Hindlimb muscle (tissue), 1 donor: ENCODE data around the gene ST6GALNAC5. TPM values are rescaled to one million over a fixed set of nuclear protein-coding genes. Genes with fewer than 3 reads are reported as not detected.

Experiments used
- DNase-seq: peaks from one replicate; pipeline ENCODE4 v3.0.0-alpha.2; 2013
- polyA plus RNA-seq: library from polyadenylated mRNA; unstranded; fragments of 120-200 nt; gene quantifications from one replicate; pipeline ENCODE4 v1.2.1, GENCODE V29; 2013; ENCODE audit not compliant: insufficient read length

Gene ST6GALNAC5
- polyA plus RNA-seq, 1 donor, result 1.9 TPM

DNA sequence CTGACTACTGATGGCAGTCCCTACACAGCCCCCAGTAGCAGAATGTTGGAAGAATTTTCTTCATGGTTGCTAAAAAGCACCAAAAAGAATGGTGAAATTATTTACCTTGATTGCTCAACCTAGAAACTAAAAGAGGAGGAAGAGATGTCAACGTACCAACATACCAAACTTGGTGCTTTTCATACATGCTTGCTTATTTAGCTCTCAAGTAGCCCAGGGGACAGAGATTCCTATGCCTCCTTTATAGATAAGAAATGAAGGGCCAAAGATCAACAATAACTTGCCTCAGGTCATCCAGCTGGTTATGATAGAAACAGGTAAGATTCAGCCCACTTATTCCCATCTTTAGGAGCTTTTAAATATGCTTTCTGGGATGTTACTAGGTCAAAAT is 181.3 kb downstream of the ST6GALNAC5 start:
- DNase-seq, result no peak

DNA sequence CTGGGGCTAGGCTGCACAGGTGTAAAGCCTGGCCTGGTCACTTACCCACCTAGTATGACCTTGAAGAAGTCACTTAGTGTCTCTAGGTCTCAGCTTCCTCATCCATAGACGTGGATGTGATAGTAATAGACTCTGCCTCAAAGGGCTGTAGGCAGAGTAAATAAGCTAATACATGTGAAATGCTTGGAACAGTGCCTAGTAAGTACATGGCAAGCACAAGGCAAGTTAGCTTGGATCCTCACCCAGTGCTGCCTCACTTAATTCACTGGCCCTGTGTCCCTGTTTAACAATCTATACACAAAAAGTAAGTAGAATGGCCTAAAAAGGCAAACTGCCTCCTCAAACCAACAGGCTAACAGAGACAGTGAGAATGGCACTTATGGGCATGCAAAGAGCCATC is 184.1 kb downstream of the ST6GALNAC5 start:
- no peak for DNase-seq

DNA sequence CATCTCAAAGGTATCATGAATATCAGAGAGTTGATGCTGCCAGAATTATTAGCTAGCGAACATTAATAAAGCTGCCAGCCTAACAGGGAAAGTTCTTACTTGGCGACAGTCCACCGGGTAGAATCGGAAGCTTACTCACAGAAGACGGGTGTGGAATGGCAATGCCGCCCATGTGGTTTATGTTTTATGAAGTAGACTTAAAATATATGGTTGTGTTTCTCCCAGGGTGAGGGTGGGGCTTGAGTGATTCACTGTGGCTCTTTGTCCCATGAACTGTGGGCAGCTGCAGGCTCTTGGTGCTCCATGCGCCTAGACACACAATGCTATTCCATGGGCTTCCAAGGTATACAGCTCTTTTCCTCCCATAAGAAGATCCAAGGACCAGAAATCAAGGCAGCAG is 189.2 kb downstream of the ST6GALNAC5 start:
- DNase-seq, result no peak

DNA sequence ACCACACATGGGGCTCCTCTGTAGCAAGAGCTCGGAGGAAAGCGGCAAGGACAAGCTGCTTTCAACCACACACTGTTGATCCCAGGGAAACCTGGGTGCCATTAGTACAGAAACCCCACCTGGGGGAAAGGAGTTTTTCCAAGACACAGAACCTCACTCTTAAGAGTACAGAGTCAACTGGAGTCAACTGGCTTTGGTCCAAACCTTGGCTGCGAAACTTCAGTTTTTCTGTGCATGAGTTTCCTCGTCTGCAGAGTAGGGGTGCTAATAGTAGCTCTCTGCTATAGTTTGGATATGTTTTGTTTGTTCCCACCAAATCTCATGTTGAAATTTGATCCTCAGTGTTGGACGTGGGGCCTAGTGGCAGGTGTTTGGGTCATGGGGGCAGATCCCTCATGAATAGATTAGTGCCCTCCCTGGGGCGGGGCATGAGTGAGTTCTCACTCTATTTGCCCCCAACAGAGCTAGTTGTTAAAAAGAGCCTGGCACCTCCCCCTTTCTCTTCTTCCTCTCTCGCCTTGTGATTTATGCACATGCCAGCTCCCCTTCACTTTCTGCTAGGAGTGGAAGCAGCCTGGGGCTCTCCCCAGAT is 190.8 kb downstream of the ST6GALNAC5 start:
- DNase-seq, result no peak

DNA sequence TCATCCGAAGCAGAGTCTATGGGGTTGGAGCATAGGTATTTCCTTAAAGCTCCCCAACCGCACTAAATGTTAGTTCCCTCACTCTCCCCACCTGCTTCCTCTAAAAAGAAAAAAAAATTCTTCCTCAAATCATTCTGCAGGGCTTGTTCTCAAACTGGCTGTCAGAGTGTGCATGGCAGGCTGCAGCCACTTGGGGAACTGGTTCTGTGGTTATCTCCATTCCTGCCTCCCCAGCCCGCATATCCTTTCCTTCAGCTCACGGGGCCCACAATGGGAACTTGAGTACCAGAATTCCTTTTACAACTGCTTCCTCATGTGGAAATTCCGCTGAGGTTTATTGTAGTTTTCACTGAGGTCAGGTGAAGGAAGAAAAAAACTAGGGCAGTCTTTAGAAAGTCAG is 192.7 kb downstream of the ST6GALNAC5 start:
- DNase-seq, result no peak

DNA sequence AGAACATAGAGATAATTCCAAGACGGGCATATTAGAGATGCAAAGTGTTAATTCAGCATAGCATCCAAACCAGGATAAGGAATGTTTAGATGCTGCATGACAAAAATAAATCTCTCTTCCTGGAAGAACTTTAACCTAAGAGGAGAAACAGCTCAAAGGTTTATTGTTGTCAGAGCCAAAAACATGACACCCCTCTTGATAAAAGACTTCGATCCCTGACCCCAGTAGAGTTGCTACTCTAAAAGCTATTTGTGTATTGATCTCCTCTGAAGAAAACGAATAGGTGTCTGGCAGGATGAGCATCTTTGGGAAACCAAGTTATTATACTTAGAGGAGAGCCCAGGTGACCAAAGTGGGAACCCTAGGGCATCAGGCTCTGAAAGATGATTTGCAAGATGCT is 193.9 kb downstream of the ST6GALNAC5 start:
- DNase-seq, result no peak

DNA sequence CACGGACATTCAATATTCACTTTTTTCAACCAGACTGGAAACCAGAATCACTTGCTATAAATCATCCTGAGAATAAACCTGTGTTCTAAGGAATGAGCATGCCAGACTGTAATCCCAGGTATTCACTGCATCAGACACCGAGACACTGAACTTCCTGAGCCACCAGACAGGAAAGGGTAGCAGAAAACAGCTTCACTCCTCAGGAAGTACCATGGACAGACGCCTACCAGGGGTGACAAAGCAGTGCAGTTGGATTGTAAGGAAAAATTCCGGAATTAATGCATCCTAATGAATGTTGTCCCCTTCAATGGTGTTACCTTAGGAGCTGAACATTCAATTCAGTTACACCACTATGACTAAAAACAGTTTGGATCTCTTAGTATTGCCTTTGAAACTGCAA is 195.8 kb downstream of the ST6GALNAC5 start:
- DNase-seq, result no peak

DNA sequence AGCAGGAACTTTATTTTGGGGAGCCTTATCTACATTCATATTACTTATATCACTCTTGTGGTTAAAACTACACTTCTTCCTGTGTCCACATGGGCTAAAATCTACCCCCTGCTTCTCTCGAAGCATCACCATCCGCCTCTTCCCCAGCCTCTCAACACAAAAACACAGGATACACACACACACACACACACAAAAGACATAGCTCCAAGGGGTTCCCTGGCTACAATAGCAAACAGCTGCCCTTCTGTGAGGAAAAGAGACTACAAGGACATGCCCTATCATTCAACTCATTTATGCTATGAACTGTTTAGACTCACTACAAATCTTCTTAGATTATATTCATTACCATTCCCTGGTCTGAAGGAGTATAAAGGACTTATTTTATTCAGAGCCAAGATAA is 197.0 kb downstream of the ST6GALNAC5 start:
- no peak for DNase-seq

DNA sequence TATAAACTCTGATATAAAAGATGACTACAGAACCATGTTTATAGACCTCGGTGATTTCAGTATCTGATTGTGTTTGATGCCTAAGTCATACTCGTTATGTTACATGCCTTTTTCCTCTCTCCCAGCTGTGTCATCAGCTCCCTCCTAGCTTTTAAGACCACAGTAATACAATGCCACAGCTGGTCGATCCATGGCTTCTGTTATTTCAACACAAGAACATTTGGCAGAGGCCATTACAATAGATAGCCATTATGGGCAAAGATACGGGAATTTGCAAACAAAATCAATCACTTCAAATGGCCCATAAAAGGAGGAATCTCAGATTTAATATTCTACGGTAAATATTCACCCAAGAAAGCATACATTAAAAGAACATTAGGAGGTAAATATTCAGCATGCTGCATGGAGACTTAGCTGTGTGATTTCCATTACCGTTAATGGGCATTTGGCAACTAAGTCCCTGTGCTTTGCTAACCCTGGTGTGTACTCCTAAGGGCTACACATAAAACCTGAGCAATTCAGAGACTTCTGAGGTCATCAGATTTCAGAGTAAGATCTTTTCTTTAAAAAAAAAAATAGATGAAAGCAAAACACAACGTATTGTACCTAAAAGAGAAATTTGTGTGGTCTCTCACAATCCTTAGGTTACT is 198.5 kb downstream of the ST6GALNAC5 start:
- no peak for DNase-seq

DNA sequence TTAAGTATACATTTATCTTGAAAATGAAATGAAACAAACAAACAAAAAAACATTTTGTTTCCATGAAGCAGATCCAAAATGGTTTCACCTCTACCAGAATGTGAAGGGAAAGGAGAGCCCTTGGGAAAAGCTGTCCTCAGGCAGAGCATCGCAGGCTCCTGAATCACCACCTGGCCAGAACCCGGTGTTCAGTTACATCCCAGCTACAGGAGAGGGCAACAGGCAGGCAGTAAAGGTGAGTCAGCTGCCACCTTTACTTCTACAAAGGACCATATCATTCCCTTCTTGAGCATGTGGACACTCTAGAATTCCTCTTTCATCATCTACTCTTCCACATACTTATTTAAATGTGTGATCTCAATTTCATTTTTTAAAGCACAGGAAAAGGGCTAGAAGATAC is 200.7 kb downstream of the ST6GALNAC5 start:
- no peak for DNase-seq

DNA sequence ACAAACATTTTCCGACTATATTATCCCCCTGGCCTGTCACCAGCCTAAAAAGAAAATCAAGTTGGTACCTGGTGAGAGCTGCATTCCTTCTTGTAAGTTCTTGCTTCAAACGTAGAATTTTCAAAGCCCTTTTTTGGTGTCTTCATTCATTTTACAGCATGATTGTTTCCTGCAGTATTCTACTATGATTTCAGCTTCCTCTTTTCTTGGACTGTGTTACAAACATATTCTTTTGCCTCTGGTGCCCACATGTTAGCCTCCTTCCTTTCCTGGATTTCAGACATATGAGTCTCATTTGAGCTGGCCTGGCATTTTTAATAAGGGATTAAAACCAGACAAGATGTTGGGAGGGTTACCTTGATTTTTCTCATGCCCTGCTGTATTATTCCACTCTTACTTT is 209.5 kb downstream of the ST6GALNAC5 start:
- DNase-seq, result no peak

DNA sequence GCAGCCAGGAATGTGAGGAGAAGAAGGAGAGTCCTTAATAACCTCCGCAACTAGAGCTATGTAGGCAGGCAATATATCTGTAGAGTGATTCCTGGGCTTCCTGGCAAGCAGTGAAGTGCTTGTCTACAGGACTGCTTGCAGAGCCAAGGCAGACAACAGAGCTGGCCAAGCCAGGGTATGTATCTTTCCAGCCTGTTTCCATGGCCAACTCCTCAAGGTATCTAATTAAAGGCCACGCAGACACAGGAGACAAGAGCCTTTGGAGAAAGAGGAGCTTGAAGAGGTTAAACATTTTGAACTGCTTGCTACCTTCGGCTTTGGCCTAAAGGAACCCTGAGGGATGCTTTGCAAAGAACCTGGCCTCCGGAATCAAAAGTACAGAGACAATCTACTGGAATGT is 214.6 kb downstream of the ST6GALNAC5 start:
- peak; percentile 28 for DNase-seq

DNA sequence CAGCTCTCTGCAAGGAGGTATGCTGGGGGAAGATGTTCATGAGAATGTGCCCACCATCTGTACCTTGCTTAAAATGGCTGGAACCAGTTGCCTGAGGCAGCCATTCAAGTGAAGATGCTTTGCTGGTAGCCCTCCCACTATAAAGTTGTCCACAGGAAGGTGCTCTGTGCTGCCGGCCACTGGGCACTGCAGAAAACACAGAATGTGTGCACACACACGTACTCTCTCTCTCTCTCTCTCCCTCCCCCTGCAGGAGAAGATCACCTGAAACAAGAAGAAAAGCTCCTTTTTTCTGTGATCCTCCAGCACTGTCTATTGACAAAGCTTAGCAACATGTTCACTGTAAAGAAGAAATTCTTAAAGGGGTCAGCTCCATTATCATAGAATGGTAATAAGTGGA is 217.2 kb downstream of the ST6GALNAC5 start:
- DNase-seq, result no peak

DNA sequence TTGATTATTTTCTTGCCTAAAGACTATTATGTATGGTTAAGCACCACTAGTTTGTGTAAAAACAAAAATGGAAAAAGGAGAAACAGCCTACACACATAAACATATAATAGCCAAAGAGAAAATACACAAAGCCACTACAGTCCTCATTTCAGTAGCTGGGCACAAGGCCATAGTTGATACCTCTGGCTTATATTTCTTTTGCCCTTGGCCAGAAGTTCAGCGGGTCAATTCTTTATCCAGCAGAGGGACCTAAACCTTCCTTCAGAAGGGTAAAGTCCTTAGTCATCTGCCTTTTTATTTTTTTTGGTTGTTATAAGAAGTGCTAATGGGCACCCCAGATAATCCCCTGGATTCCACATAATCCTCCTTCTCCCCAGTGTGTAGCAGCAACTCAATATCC is 217.8 kb downstream of the ST6GALNAC5 start:
- DNase-seq, result no peak

DNA sequence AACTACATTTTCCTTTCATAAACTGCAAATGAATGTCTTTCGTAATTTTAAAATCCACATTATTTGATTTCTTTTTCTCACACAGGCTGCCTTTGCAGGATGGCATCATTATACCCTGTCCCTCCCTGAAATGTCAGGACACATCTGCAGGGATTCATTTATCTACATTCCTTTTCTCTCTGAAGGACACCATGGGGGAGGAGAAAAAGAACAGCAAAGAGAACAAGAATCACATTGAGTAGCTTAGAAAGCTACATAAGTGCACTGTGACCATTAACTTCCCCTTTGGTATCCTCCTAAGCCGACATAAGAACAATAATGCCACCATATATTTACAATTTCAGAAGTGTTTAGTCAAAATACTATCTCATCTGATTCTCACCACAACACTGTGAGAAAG is 222.5 kb downstream of the ST6GALNAC5 start:
- no peak for DNase-seq

DNA sequence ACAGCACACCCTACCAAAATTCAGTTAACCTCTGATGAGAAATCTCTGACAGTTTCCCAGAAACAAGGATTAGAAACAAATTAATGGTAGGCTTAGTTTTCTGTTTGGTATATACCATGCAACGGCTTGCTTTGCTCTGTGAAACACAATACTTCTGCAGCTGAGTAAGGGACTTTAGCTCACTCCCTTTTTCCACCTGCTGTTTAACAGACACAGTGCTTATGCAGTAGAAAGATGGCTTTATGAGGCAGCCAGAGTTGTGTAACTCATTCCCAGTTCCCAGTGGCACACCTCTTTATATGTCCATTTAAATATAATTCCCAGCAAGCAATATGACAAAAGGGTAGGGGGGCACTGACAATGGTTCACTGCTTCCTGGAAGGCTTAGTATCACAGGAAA is 228.0 kb downstream of the ST6GALNAC5 start:
- peak; percentile 6 for DNase-seq

DNA sequence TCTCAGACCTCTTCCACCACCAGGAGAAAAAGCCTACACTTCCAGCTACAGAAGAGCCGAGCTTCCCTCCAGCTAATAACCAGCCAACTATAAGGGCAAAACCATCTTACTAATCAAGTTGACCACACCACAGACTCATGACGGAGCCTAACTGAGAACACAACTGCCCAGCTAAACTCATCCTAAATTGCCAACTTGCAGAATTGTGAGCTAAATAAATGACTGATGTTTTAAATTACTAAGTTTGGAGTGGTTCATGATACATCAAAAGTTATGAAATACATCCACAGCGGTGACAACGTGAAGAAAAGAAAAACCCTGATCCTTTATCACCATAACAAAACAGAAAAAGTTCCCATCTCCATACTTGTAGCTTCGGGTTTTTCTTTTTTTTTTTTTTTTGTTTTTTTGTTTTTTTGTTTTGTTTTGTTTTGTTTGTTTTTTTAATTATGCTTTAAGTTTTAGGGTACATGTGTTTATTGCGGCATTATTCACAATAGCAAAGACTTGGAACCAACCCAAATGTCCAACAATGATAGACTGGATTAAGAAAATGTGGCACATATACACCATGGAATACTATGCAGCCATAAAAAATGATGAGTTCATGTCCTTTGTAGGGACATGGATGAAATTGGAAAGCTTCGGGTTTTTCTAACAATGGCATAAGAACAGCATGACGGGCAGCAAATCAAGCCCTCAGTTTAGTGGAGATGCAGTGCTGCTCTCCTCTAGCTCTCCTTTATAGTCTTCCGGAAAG is 229.4 kb downstream of the ST6GALNAC5 start:
- DNase-seq, result no peak

DNA sequence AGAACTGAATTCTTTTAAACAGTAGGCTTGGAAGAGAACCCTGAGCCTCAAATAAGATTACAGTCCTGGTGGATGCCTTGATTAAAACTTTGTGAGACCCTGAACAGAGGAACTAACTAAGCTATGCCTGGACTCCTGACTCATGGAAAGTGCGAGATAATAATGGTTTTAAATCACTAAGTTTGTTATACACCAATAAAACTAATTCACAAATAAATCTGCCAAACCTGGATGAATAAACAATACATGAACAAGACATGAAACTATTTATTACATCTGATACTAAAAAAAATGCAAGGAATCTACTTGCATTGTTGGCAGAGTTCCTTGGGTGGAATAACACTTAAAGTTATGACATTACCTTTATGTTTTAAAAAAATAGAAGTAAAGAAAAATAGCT is 233.6 kb downstream of the ST6GALNAC5 start:
- no peak for DNase-seq

DNA sequence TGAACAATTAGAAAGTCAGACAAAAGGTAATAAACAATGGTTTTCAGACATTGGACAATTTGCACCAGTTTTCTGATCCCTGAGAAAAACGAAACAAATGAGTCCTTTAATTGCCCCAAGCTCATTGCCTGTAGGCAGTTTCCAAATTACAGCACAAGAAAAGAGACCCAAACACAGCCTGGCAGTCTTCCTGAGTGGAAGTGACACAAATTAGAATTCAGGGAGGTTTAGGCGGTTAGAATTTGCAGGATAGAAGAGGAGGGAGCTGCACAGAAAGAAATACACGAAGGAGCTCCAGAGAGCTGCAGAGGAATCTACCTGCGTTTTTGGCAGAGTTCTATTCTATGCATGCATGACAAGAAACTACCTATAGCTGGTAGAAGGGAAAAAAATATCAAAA is 236.2 kb downstream of the ST6GALNAC5 start:
- DNase-seq, result no peak

DNA sequence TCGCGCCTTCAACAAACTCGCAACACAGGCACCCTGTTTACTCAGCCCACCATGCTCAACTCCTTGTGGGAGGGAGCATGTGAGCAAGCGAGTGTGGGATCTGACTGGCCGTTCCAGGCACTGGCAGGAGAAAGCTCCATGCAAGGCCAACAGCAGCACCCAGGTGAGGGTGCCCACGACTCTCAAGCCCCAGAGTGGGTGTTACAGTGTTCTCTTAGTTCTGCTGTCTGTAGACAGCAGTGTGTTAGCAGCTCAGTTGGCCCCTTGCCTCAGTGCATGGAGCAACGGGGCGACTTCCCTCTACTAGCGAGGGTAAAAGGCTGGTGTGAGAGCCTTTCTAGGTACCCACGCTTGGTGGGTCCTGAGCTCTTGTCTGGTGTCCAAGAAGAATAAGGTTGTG is 237.4 kb downstream of the ST6GALNAC5 start:
- no peak for DNase-seq
